ENCODE data around the gene TTC39B.
"Not testable (repeated sequence)": the region's sequence is repeated elsewhere in the genome, so short reads cannot be mapped to it uniquely, and the experiment has no call there.

TTC39B gene

GRCh38 chr9:15306757-15307522, at the start of gene TTC39B:
Gene TTC39B, minus strand, starts transcription at chr9:15307216. Its CDS starts 91 bp downstream, at chr9:15307125.
- DNase-seq: peak; percentile 91

GRCh38 chr9:15355669-15356068, 48.7 kb upstream of the TTC39B start:
- no peak for DNase-seq

GRCh38 chr9:15354713-15355112, 47.7 kb upstream of the TTC39B start:
- DNase-seq: no peak

GRCh38 chr9:15353892-15354291, 46.9 kb upstream of the TTC39B start:
- no peak for DNase-seq

- no peak for DNase-seq
These were observed 45.3 kb upstream of the TTC39B start for GRCh38 chr9:15352306-15352705.

GRCh38 chr9:15349892-15350761, 43.1 kb upstream of the TTC39B start:
- no peak for DNase-seq

GRCh38 chr9:15346837-15347236, 39.8 kb upstream of the TTC39B start:
- no peak for DNase-seq

GRCh38 chr9:15344191-15344590, 37.2 kb upstream of the TTC39B start:
- no peak for DNase-seq

GRCh38 chr9:15333376-15333881, 26.4 kb upstream of the TTC39B start:
- DNase-seq: no peak

- no peak for DNase-seq
These were observed 25.9 kb upstream of the TTC39B start for GRCh38 chr9:15332939-15333338.

- DNase-seq: no peak
These were observed 22.6 kb upstream of the TTC39B start for GRCh38 chr9:15329539-15330109.

GRCh38 chr9:15328946-15329345, 21.9 kb upstream of the TTC39B start:
- DNase-seq: no peak

GRCh38 chr9:15322695-15323094, 15.7 kb upstream of the TTC39B start:
- not testable (repeated sequence) for DNase-seq

- not testable (repeated sequence) for DNase-seq
These were observed 12.6 kb upstream of the TTC39B start for GRCh38 chr9:15319661-15320060.

GRCh38 chr9:15317836-15318235, 10.8 kb upstream of the TTC39B start:
- DNase-seq: peak; percentile 30

- DNase-seq: no peak
These were observed 4.6 kb upstream of the TTC39B start for GRCh38 chr9:15311607-15312006.

- DNase-seq: peak; percentile 42
These were observed 3.3 kb upstream of the TTC39B start for GRCh38 chr9:15310107-15310850.

- no peak for DNase-seq
These were observed 1.5 kb upstream of the TTC39B start for GRCh38 chr9:15308511-15308910.

GRCh38 chr9:15307523-15307841, 466 bp upstream of the TTC39B start:
- DNase-seq: no peak

- DNase-seq: peak; percentile 55
These were observed 804 bp downstream of the TTC39B start for GRCh38 chr9:15306068-15306756.

- DNase-seq: peak; percentile 27
These were observed 1.5 kb downstream of the TTC39B start for GRCh38 chr9:15305470-15305869.

GRCh38 chr9:15304632-15305031, 2.4 kb downstream of the TTC39B start:
- DNase-seq: no peak

Data from activated CD4-positive, alpha-beta T cell treated with anti-CD3 and anti-CD28 coated beads, Interleukin-2, Interleukin-6, amounts not matched to agents 100 ng/mL and 50 ng/mL, durations not matched to agents 16 hours and 8 hours (primary cell).